Astrocyte of the hippocampus (primary cell): ENCODE measurements around the gene SUN5.

ENCODE experiments used
- DNase-seq: peaks from one replicate; pipeline ENCODE4 v3.0.0; 2011; ENCODE audit warnings: low read depth, low spot score

The SUN5 gene

GRCh38 chr20:32995802-32996201, 8.4 kb downstream of the SUN5 start:
- DNase-seq: no peak

DNA sequence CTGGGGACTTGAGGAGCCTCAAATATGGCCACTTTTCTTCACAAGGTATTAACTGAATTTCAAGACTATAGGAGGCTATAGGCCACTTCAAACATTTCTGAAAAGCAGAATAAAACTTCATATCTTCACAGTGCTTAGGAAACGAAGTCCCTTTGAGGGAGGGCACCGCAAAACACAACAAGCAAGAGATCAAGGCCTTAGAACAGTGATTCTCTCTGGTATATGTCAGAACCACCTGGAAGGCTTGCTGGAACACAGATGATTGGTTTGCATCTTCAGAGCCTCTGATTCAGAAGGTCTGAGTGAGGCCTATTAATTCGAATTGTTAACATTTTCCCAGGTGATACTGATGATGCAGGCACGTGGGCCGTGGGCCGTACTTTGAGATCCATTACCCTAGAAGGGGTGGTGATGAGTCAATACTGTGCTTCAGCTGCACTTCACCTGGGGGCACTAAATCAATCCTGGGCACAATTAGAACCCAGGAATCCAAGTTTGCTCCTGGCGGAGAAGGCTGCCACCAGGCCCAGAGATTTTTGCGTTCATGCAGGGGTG, 10.7 kb downstream of the SUN5 start:
- no peak for DNase-seq

DNA sequence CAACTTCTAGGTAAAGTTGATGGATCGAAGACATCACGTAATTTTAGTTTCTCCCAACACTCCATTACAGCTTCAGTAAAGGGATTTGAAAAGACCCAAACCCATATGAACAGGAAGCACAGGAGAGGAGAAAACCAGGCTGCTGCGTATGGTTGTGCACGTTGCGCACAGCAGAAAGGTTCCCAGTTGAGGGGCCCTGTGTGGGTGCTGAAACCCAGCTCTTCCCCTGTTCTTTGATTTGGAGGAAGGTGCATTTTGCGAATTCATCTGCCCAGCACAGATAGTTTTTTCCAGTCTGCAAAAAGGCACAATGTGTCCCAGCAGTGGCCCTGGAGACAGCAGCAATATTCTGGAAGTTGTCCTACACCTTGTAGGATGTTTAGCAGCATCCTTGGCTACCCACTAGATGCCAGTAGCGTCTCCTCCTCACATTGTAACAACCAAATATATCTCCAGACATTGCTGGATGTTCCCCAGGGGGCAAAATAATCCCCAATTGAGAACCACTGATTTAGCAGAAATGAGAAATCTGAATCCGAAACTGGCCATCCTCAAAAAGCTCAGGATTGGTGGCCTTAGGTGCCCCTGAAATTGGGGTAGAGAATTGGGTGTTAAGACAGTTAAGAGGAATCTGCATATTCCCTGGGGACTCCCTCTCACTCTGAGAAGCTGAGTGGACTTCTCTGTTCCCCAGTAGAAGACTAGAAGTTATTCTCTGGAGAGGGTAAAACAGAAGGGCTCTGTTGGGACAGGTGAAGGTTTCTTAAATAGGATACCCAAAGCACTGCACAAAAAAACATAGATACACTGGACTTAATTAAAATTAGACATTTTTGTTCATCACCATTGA, 12.2 kb downstream of the SUN5 start:
- DNase-seq: no peak

GRCh38 chr20:32991383-32991782, 12.8 kb downstream of the SUN5 start:
- no peak for DNase-seq

GRCh38 chr20:32990426-32990825, 13.8 kb downstream of the SUN5 start:
- DNase-seq: no peak

GRCh38 chr20:32989507-32990283, 14.5 kb downstream of the SUN5 start:
- DNase-seq: no peak

- no peak for DNase-seq
Observed at GRCh38 chr20:32988008-32988407, 16.2 kb downstream of the SUN5 start.

DNA sequence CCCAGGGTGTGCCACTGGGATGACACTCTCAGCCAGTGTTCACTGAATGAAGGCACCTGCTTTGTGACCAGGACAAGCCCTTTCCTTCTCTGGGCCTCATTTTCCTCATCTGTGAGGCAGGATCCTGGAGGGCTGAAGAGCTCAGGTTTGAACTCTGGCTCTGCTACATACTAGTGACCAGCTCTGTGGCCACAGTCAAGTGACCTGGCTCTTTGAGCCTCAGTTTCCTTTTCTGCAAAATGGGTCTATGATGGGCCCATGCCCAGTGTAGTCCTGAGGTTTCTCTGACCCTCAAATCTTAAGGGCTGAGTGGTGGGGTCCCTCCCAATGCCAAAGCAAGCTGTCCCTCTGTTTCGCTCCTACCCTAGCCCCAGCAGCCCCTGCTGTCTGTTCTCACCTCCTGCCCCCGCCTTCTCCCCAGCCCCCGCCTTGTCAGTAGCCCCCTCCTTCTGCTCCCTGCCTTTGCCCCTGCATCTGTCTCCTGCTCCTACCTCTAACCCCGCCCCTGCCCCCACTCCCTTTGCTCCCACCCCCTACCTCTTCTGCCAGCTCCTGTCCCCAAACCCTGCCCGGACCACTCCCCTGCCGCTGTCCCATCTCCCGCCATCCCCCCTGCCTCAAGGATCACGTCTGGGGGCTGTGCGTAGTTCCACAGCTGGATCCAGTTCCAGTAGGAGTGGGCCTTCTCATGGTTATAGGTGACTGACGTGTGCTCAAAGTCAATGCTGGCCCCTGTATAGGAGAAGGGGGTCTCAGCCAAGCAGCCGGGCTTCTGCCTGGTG, 17.0 kb downstream of the SUN5 start:
- DNase-seq: no peak

- DNase-seq: no peak
Observed at GRCh38 chr20:32986331-32986966, 17.8 kb downstream of the SUN5 start.

DNA sequence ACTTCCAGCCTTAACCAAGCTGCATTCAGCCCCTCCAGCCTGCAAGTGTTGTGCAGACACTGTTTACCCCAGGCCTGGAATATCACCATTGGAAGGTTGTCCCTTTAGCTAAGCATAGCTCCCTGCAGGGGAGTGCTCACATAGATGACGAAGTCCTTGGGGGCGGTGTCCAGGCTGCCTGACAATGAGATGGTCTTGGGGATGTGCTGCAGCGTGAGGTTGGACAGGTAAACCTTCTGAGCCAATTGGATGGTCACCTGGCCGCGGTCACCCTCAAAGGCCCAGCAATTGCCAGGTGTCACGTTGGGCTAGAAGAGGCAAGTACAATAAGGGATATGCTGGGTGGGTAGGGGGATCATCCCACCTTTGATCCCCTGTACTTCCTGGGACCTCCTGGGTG, 18.6 kb downstream of the SUN5 start:
- DNase-seq: no peak

DNA sequence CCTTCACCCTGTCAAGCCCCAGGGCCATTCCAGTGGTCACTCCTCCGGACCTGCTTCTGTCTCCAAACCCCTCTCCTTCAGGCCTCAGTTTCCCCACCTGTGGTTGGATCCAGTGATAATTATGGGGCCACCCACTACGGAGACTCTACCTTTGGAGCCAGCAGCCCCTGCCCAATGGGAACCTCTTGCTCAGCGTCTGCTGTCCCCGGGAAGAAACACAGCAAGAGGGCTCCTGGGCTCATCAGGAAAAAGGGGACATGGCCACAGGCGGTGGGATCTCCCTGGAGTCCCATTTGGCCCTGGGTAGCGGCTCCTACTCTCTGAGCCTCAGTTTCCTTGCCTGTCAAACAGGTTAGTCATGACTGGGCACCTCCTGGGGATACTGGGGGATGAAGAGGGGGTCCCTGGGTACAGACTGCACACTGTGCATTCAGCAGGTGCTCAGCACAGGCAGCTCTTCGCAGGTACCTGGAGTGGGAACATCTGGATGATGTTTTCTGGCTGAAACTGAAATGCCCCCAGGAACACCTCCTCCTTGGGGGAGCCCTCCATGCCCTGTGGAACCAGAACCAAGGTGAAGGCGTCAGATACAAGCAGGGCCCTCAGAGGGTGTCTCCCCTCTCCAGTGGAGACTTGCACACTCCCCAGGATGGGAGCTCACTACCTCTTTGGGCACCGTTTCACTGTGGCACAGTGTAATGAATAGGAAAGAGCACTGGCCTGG, 19.4 kb downstream of the SUN5 start:
- no peak for DNase-seq

DNA sequence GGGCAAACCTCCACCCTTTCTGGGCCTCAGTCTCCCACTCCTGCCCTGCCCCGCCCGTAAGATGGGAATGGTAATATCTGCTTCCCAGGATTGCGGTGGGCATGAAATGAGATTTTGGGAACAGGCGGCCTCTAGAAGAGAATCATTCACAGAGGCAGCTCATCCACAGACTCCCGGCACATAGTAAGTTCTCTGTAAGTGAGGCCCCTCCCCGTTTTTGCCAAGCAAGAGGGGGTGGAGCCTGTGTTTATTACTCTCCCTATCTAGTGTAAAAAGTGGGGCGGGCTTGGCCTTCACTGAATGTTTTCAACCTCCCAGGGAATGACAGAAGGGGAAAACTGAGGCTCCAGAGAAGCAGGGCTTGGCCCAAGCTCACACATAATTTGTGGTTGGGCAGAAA, 20.0 kb downstream of the SUN5 start:
- no peak for DNase-seq

DNA sequence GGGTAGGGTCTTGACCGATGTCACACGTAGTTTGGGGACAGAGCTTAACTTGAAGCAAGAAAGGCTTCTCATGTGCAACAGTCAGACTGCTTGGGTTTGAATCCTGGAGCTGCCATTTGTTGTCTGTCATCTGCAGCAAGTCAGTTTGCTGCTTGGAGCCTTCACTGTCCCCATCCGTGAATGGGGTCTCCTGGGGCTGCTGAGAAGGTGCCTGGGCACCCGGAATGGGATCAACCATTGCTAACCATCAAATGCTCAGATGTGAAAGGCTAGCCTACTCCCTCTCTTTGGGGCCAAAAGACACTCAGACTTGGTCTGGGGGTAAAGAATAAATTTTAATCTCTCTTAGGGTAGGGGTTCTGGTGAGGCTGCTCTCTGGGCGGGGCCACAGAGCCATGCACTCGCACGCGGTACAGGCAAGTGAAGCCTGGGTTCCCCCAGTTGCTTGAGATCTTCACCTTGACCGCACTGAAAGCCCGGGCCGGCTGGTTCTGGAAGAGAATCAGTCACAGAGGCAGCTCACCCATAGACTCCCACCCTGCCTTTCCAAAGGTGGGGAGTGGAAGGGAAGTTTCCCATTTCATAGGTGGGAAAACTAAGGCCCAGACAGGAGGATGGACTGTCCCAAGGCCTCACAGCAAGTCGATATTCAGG, 20.6 kb downstream of the SUN5 start:
- no peak for DNase-seq

- peak; percentile 34 for DNase-seq
Observed at GRCh38 chr20:32982617-32983458, 21.4 kb downstream of the SUN5 start.

GRCh38 chr20:32980990-32981389, 23.2 kb downstream of the SUN5 start:
- no peak for DNase-seq

- DNase-seq: peak; percentile 76
Observed at GRCh38 chr20:32980131-32980941, 23.9 kb downstream of the SUN5 start.

DNA sequence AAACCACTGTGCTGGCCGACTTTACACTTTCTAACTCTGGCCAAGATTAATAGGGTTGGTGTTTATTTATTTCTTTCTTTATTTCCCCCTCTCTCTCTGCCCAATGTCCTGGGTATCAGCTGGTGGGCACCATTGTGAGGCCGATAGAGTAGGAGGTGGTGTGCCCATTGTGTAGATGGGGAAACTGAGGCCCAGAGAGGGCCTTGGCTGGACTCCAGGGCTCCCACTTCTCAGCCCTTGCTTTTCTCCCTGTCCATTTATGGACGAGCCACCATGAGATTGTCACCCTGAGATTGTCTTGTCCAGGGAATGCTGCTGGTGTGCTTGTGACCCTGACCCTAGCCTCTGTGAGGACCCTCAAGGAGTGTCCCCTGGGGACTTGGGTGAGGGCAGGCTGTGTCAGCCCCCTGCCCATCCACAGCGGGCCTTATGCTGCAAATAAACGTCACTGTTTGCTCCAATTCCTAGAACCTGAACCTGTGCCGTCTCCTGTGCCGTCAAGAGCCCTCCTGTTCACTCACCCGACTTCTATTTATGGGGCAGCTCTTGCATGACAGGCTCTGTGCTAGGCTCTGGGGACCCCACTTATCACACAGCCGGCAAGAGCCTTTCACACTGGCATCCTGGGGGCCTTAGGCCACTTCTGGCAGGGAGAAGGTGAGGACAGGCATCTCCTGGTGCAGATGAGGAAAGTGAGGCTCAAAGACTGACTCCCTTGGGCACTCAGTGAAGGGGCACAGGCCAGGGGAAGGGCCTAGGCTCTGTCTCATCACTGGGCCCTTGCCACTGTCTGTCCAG, 24.8 kb downstream of the SUN5 start:
- no peak for DNase-seq

DNA sequence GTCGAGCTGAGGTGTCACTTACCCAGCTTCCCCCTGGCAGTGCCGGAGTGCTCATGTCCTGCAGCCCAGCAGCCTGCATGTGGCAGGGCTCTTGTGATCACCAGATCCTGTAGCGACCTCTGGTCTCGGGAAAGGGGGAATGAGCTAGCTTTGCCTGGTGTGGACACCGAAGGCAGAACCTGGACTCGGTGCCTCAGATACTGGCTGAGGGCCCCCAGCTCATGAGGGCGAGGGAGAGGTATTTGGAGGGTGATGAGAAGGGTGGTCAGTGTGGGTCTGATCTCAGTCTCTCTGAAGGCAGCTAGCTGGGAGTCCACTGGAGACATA, 26.3 kb downstream of the SUN5 start:
- DNase-seq: no peak
